AG10803 (cell line): ENCODE data around the gene COL4A1.

ENCODE experiments used
- DNase-seq: peaks from one replicate; pipeline ENCODE4 v3.0.0; 2010; ENCODE audit warnings: low read depth
- H3K4me3 ChIP-seq: 2 replicates; pipeline ENCODE4 v1.5.1; 2011; ENCODE audit warnings: mild to moderate bottlenecking, low read length, control low read depth
- TF ChIP-seq, protein P1 (sequence below): conservative IDR thresholded peaks from 2 replicates; pipeline ENCODE4 v1.5.1; 2011; ENCODE audit warnings: mild to moderate bottlenecking, low read length, control low read depth, inconsistent platforms

COL4A1 gene

DNA sequence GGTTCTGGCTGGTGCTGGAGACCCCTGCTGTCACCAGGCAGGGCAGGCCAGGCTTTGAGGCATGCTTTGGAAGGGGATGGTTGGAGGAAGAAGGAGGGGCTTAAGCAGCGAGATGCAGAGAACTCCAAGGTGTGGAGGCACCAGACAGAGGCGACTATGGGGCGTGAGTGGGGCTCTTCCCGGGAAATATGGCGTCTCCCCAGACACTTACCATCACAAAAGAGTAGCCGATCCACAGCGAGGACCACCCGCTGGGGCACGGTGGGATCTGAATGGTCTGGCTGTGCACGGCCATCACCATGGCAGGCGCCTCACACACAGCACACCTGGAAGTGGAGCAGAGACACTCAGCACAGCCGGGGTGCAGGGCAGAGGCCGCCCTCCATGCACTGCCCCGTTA lies 151.9 kb downstream of the COL4A1 start:
- TF ChIP-seq, protein P1, sequence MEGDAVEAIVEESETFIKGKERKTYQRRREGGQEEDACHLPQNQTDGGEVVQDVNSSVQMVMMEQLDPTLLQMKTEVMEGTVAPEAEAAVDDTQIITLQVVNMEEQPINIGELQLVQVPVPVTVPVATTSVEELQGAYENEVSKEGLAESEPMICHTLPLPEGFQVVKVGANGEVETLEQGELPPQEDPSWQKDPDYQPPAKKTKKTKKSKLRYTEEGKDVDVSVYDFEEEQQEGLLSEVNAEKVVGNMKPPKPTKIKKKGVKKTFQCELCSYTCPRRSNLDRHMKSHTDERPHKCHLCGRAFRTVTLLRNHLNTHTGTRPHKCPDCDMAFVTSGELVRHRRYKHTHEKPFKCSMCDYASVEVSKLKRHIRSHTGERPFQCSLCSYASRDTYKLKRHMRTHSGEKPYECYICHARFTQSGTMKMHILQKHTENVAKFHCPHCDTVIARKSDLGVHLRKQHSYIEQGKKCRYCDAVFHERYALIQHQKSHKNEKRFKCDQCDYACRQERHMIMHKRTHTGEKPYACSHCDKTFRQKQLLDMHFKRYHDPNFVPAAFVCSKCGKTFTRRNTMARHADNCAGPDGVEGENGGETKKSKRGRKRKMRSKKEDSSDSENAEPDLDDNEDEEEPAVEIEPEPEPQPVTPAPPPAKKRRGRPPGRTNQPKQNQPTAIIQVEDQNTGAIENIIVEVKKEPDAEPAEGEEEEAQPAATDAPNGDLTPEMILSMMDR = no peak
- DNase-seq = no peak
- no peak overlapping the region for H3K4me3 ChIP-seq

DNA sequence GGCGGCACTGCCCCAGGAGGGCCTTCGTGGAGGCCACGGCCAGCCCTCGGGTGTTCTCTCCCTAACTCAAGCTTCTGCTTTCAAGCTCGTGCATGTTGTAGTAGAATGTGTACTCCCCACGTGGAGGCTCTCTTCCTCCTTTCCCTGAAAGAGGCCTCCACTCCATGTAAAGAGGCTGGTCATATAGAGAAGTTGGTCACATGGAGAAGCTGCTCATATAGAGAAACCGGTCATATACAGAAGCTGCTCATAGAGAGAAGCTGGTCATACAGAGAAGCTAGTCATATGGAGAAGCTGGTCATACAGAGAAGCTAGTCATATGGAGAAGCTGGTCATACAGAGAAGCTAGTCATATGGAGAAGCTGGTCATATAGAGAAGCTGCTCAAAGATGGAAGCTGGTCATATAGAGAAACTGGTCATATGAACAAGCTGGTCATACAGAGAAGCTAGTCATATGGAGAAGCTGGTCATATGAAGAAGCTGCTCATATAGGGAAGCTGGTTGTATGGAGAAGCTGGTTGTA lies 152.5 kb downstream of the COL4A1 start:
- TF ChIP-seq, protein P1 = no peak
- no peak for DNase-seq
- no peak overlapping the region for H3K4me3 ChIP-seq

DNA sequence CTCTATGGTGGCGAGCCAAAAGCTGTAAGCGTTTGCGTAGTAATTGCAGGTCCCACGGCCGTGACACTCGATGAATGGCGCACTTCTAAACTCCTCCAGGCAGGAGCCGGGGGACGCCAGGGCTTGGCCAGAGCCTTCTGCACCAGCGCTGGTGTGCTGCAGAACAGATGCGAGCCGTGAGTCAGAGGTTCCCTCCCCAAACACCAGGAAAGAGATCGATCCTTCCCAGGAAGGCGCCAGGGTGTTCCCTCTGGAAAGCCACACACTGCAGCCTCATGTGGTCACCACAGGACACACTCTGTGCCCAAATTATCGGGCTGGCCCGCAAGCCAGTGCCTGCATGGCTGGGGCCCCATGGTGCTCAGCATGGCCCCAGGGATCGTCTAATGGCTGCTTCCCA lies 154.6 kb downstream of the COL4A1 start:
- DNase-seq = no peak
- H3K4me3 ChIP-seq = no peak overlapping the region
- TF ChIP-seq, protein P1 = no peak

DNA sequence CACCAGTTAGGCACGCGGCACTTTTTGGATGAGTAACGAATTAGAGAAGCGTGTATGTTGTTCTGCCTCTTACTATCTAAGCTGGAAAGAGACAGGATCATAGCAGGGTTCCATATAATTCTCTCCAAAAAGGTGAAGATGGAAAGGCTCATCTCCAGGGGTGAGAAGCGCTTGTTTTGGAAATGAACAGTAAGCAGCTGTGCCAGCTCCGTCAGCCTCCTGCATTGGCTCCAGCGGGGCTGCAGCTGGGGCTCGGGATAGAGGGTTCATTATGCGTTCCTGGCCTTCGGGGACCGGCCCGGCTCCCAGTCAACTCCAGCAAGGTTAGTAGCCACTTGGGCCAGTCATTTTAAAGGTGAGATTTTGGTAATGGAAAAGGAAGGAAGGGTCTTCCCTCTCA lies 155.5 kb downstream of the COL4A1 start:
- TF ChIP-seq, protein P1 = no peak
- no peak overlapping the region for H3K4me3 ChIP-seq
- no peak for DNase-seq

DNA sequence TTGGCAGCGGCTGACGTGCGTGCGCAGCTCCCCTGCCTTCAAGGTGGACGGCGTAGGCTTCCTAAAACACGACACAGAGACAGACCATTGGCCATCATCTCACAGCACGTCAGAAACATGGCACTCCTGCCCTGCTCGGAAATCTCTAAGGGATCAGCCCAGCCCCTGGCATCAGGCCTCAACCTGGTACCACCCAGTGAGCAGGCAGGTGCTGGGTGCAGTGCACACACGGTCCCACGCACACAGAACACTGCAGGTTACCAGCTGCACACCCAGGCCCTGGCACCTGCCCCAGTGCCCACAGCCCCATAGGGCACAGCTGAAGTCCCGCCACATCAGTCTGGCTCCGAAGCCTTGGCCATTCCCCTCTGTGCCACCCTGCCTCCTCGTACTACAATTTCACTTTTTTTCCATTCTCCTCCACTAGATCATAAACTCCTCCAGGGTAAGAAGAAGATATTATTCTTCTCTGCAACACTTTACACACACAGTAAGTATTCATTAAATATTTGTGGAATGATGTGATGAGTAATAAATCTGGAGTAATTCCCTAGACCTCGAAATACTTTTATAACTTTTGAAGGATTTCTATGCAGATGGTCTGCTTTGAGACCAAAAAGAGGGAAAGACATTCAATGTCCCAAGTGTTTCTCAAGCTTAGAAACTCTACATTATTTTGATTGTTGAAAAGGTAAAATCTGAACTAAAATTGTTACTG lies 156.4 kb downstream of the COL4A1 start:
- TF ChIP-seq, protein P1 = no peak
- no peak overlapping the region for H3K4me3 ChIP-seq
- peak; percentile 74 for DNase-seq

DNA sequence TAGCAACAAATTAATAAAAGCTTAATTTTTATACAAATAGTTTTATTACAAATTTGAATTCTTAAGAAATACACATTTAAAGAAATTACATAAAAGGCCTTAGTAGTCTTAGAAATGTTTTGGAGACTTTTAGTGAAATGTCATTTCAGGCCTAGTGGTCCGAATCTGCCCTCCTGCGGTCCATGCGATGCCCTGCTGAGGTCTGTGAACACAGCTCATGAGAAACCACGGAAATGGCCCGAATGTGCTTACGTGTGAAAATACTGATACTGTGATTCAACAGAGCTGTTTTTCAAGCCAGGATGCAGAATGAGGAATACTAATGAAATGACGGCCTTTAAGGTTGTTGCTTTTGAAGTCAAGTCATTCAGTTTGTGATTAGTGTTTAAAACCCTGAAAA lies 157.9 kb downstream of the COL4A1 start:
- DNase-seq = no peak
- TF ChIP-seq, protein P1 = no peak
- H3K4me3 ChIP-seq = no peak overlapping the region

DNA sequence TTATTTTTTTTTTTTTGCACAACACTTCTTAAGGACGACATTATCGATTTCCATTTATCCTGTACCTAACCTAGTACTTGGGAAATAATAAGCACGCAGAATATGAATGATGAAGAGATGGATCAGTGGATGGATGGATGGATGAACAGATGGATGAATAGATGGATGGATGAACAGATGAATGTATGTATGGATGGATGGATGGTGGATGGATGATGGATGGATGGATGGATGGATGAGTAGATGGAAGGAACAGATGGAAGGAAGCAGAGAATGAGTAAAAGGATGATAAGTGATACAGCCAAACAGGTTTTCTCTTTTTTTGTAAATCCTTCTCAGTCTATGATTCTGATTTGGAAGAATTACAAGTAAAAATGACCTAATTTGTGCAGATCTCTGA lies 166.9 kb downstream of the COL4A1 start:
- H3K4me3 ChIP-seq = no peak overlapping the region
- TF ChIP-seq, protein P1 = no peak
- no peak for DNase-seq
